ENCODE results near the gene GLI2. TPM values are rescaled to one million over a fixed set of nuclear protein-coding genes. Genes with fewer than 3 reads are reported as not detected.

GLI2 gene
- polyA plus RNA-seq, 1 donor = 8.5 TPM

DNA sequence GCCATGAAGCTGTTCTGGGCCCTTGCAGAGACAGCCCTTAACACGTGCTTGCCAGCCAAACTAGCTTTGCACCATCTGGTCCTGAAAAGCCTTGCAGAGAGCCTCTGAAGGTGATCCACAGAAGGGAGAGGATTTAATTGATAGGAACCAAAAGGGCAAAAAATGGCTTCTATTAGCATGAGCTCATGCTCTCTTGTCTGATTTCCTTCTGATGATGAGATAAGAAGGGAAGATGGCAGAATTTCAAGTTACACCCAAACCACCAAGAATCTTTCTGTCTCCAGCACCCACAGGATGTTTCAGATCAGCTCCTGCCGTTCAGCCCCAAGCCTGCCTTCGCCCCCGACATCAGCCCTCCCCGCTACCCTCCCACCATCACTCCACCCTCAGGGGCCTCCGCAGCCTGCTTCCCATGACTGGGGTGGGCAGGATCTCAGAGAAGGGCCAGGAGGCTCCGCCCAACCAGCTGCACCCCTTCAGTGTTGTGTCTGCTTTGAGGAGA, 23.4 kb upstream of the GLI2 start:
- DNase-seq (ENCODE audit: low read depth) = no peak

DNA sequence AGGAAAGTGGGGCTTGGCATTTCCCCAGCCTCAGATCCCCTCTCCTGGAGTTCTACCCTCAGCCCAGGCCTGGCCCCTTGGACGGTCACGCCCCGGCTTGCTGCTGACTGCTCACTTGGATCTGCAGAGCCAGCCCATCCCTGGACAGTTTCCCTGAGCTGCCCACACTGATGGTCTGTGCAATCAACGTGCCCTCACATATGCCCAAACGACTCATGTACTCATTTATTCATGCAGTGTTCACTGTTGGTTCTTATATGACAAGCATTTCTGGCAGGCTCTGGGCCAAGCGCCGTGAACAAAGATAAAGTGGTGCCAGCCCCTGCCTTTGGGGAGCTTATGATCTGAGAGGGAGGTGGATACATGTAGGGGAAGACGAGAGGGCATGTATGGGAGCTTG, 20.3 kb upstream of the GLI2 start:
- no peak for DNase-seq (ENCODE audit: low read depth)

- no peak for DNase-seq (ENCODE audit: low read depth)
These were observed 19.7 kb upstream of the GLI2 start for GRCh38 chr2:120715941-120716340.

DNA sequence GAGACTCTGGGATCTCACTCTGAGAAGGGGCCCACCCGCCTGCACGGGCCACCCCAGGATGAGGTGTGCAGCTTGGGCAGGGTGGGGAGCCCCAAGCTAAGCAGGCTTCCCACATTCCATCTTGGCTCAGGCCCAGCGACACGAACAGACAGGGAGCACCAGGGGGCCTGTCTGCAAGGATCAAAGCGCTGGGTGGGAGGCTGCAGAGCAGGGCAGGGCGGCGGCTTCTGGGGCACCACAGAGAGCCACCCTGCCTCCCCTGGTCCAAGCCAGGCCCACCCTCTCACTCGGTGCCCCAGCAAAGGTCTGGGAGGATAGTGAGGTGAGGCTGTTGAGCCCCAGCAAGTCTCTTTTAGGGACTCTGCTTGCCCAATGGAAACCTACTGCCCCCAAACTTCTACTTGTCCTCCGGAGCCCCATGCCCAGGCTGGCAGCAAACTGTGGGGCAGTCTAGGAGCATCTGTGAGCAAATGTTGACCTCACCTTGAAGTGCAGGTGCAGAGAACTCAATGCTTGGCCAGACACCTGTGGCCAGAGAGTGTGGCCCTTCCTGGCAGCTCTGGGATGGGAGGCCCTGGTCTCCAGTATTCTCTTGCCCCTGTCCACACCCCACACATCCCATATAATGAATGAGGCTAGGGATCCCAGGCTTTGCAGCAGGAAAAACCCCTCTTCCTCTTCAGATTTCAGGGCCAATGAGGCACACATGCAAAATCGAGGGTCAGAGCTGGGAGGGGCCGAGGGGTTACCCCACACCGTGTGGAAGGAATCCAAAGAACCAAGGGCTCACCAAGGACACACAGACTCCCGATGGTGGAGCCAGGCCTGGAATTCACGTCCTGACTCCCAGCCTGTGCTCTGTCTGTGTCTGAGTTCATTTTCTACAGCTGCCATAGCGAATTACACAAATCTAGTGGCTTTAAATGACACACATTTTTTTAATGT, 18.8 kb upstream of the GLI2 start:
- DNase-seq (ENCODE audit: low read depth) = no peak

GRCh38 chr2:120719491-120719890, 16.2 kb upstream of the GLI2 start:
- no peak for DNase-seq (ENCODE audit: low read depth)

DNA sequence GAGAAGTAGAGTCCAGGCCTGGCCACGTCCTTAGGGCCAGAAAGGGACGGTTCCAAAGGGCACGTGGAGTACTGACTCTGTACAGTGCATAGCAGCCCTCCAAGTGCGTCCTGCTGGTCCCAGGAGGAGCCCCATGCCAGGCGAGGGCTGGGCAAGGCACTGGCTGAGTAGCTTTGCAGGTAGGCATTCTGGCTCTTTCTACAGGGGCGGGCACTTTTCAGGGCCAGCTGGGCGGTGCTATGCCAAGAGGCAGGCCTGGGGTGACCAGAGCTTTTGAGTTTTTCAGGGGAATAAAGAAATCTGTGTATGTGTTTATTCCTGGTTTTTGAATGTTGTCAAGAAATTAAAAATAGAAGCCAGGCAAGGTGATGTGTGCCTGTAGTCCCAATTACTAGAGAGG, 15.4 kb upstream of the GLI2 start:
- no peak for DNase-seq (ENCODE audit: low read depth)

- DNase-seq (ENCODE audit: low read depth) = no peak
These were observed 14.8 kb upstream of the GLI2 start for GRCh38 chr2:120720746-120721375.

GRCh38 chr2:120722246-120722567, 13.5 kb upstream of the GLI2 start:
- DNase-seq (ENCODE audit: low read depth) = no peak

DNA sequence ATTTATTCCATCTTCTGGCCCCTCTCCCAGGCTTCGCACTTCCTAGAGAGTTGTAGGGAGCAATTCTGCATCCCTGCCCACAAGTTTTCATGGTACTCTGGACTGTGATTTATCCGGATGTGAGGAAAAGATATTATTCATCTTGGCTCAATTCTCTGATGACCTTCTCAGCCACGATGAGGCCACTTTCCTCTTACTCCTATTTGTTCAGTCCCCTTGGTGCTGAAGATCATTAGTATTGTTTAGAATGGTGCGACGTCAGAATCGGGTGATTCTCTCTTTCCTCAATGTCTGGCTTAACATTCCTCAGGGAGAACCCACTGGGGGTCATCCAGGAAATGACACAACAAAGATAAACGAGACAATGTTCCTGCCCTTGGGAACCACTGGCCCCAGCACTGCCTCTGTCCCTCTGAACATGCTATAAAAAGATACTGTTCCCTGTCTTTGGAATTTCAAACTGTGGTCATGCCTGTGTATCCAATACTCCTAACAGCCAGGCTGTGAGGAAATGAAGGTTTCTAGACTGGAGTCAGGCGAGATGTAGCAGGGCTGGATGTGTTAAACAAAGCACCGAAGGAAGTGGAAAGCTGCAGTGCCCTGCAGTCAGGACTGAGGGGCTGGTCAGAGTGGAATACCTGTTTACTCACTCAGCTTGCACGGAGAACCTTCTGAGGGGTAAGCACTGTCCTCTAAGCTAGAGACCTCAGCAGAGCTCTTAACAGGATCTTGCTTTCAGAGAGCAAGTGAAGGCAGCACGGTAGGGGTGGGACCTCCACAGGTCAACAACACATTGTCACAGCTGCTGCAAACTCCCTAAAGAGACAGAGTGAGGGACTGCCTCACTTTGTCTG, 12.9 kb upstream of the GLI2 start:
- DNase-seq (ENCODE audit: low read depth) = no peak

DNA sequence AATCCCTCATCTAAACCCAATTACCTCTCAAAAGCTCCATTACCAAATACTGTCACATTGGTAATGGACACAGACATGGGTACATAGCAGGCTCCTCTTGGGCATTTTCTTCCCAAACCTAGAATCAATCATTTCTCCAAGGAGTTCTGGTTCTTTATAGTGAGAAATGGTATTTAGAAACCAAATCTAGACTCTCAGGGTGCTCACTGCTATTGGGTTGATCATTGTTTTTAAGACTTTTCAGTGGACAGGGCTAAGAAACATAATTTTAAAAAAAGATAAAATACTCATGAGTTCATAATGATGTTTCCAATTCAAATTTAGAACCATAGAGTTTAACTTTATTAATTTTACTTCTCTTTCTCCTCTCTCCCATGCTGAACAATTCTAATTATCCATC, 9.4 kb upstream of the GLI2 start:
- DNase-seq (ENCODE audit: low read depth) = no peak

GRCh38 chr2:120729406-120730399, 6.0 kb upstream of the GLI2 start:
- no peak for DNase-seq (ENCODE audit: low read depth)

GRCh38 chr2:120731175-120731574, 4.5 kb upstream of the GLI2 start:
- no peak for DNase-seq (ENCODE audit: low read depth)

GRCh38 chr2:120732506-120733237, 3.0 kb upstream of the GLI2 start:
- no peak for DNase-seq (ENCODE audit: low read depth)

DNA sequence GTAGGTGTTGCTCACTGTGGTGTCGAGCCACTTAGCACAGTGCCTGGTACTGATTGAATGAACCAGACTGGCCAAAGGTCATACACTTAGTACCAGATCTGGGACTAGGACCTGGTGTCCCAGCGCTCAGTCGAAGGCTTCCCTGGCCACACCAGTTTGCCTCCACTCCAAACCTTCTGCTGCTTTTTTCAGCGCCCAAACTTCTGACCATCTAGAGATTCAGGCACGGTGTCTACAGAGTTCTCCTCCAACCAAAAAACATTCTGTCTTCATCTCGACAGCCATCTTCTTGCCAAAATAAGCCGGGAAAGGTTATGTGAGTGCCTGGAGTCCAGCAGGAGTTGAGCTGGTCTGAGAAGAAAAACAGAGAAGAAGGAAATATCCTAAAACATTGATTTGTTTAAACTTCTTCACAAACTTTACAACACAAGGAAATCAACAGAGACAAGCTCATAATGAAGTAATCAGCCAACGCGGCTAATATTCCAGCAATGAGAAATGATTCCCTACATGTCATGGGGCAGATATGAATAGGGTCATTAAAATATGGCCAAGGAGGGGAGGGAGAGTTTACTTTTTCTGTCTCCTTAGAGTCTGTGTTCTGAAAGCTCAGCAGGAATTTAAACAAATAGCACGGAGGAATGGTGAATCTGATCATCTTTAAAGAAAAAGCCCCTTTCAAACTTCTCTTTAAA, 2.3 kb upstream of the GLI2 start:
- DNase-seq (ENCODE audit: low read depth) = no peak

GRCh38 chr2:120734930-120735651, 577 bp upstream of the GLI2 start:
- DNase-seq (ENCODE audit: low read depth) = no peak

DNA sequence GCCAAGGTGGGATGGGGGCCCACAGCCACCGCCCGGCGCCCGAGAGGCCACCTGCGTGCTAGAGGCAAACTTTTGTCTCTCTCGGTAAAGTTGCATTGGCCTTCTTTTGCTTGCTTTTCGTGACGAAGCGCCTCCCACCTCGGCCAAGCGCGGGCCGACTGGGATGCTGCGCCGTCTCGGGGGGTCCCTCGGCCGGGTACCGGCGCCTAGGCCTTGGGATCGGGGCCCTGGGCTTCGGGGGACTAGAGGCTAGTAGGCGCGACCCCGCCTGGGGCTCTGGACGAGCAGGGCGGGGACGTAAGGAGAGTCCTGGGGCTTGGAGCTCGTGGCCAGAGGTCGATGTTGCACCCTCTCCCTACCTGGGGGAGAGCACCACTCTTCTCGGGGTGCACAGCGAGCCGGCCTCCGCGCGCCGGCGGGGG, 545 bp downstream of the GLI2 start:
- DNase-seq (ENCODE audit: low read depth) = no peak

DNA sequence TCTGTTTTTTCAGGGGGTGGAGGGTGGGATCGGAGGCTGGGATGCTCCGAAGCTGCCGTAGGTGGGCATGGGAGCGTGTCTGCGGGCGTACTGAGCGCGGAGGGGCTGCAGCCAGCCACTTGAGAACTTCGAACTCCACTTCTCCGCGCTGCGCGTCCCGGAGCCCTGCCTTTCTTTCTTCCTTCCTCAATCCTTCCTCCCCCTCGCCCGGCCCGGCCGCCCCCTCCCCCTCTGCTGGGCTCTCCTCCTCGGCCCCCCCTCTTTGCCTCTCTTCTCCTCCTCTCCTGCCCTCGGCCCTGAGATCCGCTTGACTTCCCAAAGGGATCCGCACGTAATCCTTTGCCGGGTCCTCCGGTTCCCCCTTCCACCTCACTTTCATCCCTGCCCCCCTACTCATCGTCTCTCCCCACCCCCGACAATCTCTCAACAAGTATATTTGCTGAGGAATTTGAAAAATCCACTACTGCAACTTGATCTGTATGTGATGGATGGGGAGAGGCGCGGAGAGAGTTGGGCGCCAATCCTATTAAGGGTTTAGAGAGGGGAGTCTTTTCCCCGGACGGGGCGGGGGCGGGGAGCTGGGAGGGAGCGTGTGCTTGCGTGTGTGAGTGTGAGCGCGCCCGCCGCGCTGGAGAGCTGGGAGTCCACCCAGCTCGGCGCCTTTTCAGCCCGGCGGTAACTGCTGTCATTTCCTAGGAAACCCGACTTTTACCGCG, 1.1 kb downstream of the GLI2 start:
- DNase-seq (ENCODE audit: low read depth) = no peak
